Left renal cortex interstitium (tissue), 4 donors: ENCODE data around the gene DUSP6. TPM values are rescaled to one million over a fixed set of nuclear protein-coding genes. Genes with fewer than 3 reads are reported as not detected.
A peak's percentile ranks its signal among the peaks of the same experiment; 100 is the strongest.

Experiments used
- DNase-seq, 4 donors: peaks; one replicate each; pipeline ENCODE4 v3.0.0-alpha.2; 2013; ENCODE audit warnings: low read depth in 4 of 4, low spot score in 2 of 4, missing footprints in 1 of 4
- polyA plus RNA-seq, 4 donors: library from polyadenylated mRNA; unstranded; fragments of 120-200 nt; gene quantifications; one replicate each; pipeline ENCODE4 v1.2.1, GENCODE V29; 2013; ENCODE audit not compliant: insufficient read length in 4 of 4

The DUSP6 gene
- polyA plus RNA-seq = 10 to 100 TPM; 74.1 to 88.8 (median 79.6) TPM

- peak in 3 of 4 donors; percentile 84 to 97 (median 95) for DNase-seq
Measured at GRCh38 chr12:89352492-89353187, at the start of gene DUSP6. Gene DUSP6 (minus strand): TSS chr12:89352501. CDS start chr12:89352039, 462 bp downstream.

GRCh38 chr12:89401433-89402058 lies 49.2 kb upstream of the DUSP6 start:
- DNase-seq = no peak

GRCh38 chr12:89400415-89400814 lies 48.1 kb upstream of the DUSP6 start:
- DNase-seq = no peak

- DNase-seq = no peak
Measured at GRCh38 chr12:89395712-89396111, 43.4 kb upstream of the DUSP6 start.

- DNase-seq = no peak
Measured at GRCh38 chr12:89393551-89394121, 41.3 kb upstream of the DUSP6 start.

- no peak for DNase-seq
Measured at GRCh38 chr12:89392391-89392790, 40.1 kb upstream of the DUSP6 start.

- no peak for DNase-seq
Measured at GRCh38 chr12:89391726-89392336, 39.5 kb upstream of the DUSP6 start.

GRCh38 chr12:89390802-89391673 lies 38.7 kb upstream of the DUSP6 start:
- DNase-seq = no peak

- no peak for DNase-seq
Measured at GRCh38 chr12:89389755-89390661, 37.7 kb upstream of the DUSP6 start.

- DNase-seq = no peak
Measured at GRCh38 chr12:89386138-89386537, 33.8 kb upstream of the DUSP6 start.

- no peak for DNase-seq
Measured at GRCh38 chr12:89384807-89385206, 32.5 kb upstream of the DUSP6 start.

- DNase-seq = no peak
Measured at GRCh38 chr12:89384050-89384758, 31.9 kb upstream of the DUSP6 start.

GRCh38 chr12:89383235-89384049 lies 31.1 kb upstream of the DUSP6 start:
- DNase-seq = no peak

GRCh38 chr12:89382328-89382727 lies 30.0 kb upstream of the DUSP6 start:
- no peak for DNase-seq

GRCh38 chr12:89379839-89380467 lies 27.7 kb upstream of the DUSP6 start:
- DNase-seq = no peak

GRCh38 chr12:89379148-89379838 lies 27.0 kb upstream of the DUSP6 start:
- DNase-seq = no peak

GRCh38 chr12:89376844-89377243 lies 24.5 kb upstream of the DUSP6 start:
- no peak for DNase-seq
